HCT116 (cell line): ENCODE measurements around the gene SLC6A8. TPM values are rescaled to one million over a fixed set of nuclear protein-coding genes. Genes with fewer than 3 reads are reported as not detected.

Experiments
- ATAC-seq: fragments of 200-7000 bp; cut with Tn5 transposase; 2 replicates; pipeline ENCODE4 v1.9.1; 2020; ENCODE audit warnings: mild to moderate bottlenecking, moderate library complexity
- BruUV-seq: library from RNA; stranded (reverse); fragments of 400-500 nt; replicated peaks from 2 replicates; lab custom pipeline; 2021; lab: Mats Ljungman, UMichigan
- CTCF ChIA-PET: fragments of 300-600 bp; sonication (Branson Sonifier 250); formaldehyde crosslinking; loops from one replicate; lab custom pipeline; 2021; ENCODE audit warnings: antibody characterized with exemption; lab: Charles Lee
- POLR2A ChIA-PET: fragments of 300-600, 350-600 bp; sonication (Branson Sonifier 250); formaldehyde crosslinking; loops from one replicate; lab custom pipeline; 2021; ENCODE audit warnings: antibody characterized with exemption; lab: Charles Lee
- RAD21 ChIA-PET, 2 experiments: fragments of 300-600 bp; sonication (Branson Sonifier 250); formaldehyde crosslinking; loops; one replicate each; lab custom pipeline; 2023; ENCODE audit warnings: low total read pairs in 2 of 2; ENCODE audit not compliant: uncharacterized antibody in 2 of 2, unreplicated experiment in 2 of 2, low non-redundant PET in 1 of 2; lab: Charles Lee
- DNase-seq: peaks from one replicate; pipeline ENCODE4 v3.0.0-alpha.2; 2010; ENCODE audit warnings: low read depth, low spot score
- H2AFZ ChIP-seq: fragments of 200-600 bp; shearing (Covaris generic), sonication (generic); 2 replicates; pipeline ENCODE4 v1.6.1; 2017; ENCODE audit warnings: low read depth, mixed run types, mixed read lengths, antibody characterized with exemption, low read length; ENCODE audit not compliant: poor library complexity, severe bottlenecking
- H3K27ac ChIP-seq: 2 replicates; pipeline ENCODE4 v1.5.1; 2012; ENCODE audit warnings: low read depth, low read length
- H3K27me3 ChIP-seq: fragments of 200-600 bp; sonication (generic); 2 replicates; pipeline ENCODE4 v1.6.1; 2016; ENCODE audit warnings: mixed run types, low read length, mixed read lengths; ENCODE audit not compliant: insufficient read depth
- H3K36me3 ChIP-seq, 2 experiments: fragments of 200-500 bp in 1 of 2; fragments of 200-600 bp in 1 of 2; sonication (Bioruptor generic) in 1 of 2; sonication (generic) in 1 of 2; 2 replicates each; pipeline versions ENCODE4 v1.5.1 to v1.6.1; 2014 to 2016; ENCODE audit warnings: low read length in 2 of 2, inconsistent platforms in 1 of 2, mixed read lengths in 1 of 2, mixed run types in 1 of 2; ENCODE audit not compliant: insufficient read depth in 2 of 2, control insufficient read depth in 1 of 2
- H3K4me1 ChIP-seq, 2 experiments: fragments of 200-600 bp in 1 of 2; sonication (generic) in 1 of 2; 2 replicates each; pipeline versions ENCODE4 v1.5.1 to v1.6.1; 2012 to 2017; ENCODE audit warnings: low read length in 2 of 2, inconsistent platforms in 1 of 2, mild to moderate bottlenecking in 1 of 2, mixed read lengths in 1 of 2, mixed run types in 1 of 2, moderate library complexity in 1 of 2; ENCODE audit not compliant: insufficient read depth in 2 of 2, control insufficient read depth in 1 of 2
- H3K4me2 ChIP-seq: fragments of 200-600 bp; sonication (generic); 2 replicates; pipeline ENCODE4 v1.6.1; 2017; ENCODE audit warnings: mixed run types, low read length, mixed read lengths
- H3K4me3 ChIP-seq, 2 experiments: fragments of 200-600 bp in 1 of 2; sonication (generic) in 1 of 2; replicated peaks in 1 of 2; 2 replicates each; pipeline ENCODE4 v1.5.1; 2011 to 2016; ENCODE audit warnings: low read length in 2 of 2, control low read depth in 1 of 2, low read depth in 1 of 2, mild to moderate bottlenecking in 1 of 2, mixed read lengths in 1 of 2, mixed run types in 1 of 2
- H3K79me2 ChIP-seq: fragments of 200-600 bp; sonication (generic); 2 replicates; pipeline ENCODE4 v1.6.1; 2017; ENCODE audit warnings: mild to moderate bottlenecking, mixed run types, low read length, moderate library complexity, mixed read lengths; ENCODE audit not compliant: insufficient read depth
- H3K9ac ChIP-seq: fragments of 200-600 bp; sonication (generic); 2 replicates; pipeline ENCODE4 v1.6.1; 2016; ENCODE audit warnings: low read length, mixed read lengths
- H3K9me2 ChIP-seq: fragments of 200-600 bp; sonication (generic), shearing (Covaris generic); 2 replicates; pipeline ENCODE4 v1.6.1; 2017; ENCODE audit warnings: mixed run types, mild to moderate bottlenecking, moderate library complexity; ENCODE audit not compliant: insufficient read depth
- H3K9me3 ChIP-seq, 2 experiments: fragments of 200-500 bp in 1 of 2; fragments of 200-600 bp in 1 of 2; sonication (Bioruptor generic) in 1 of 2; sonication (generic) in 1 of 2; 2 replicates each; pipeline ENCODE4 v1.6.1; 2014 to 2017; ENCODE audit warnings: low read length in 2 of 2, mixed read lengths in 2 of 2, inconsistent platforms in 1 of 2, low read depth in 1 of 2, mild to moderate bottlenecking in 1 of 2, mixed run types in 1 of 2, moderate library complexity in 1 of 2; ENCODE audit not compliant: control insufficient read depth in 1 of 2, insufficient read depth in 1 of 2
- H4K20me1 ChIP-seq: fragments of 200-600 bp; sonication (generic), shearing (Covaris generic); 2 replicates; pipeline ENCODE4 v1.6.1; 2017; ENCODE audit warnings: mixed run types, mild to moderate bottlenecking, moderate library complexity; ENCODE audit not compliant: insufficient read depth
- CBX3 ChIP-seq: IDR thresholded peaks from 2 replicates; pipeline ENCODE4 v1.6.1; 2012; ENCODE audit warnings: low read depth
- CEBPB ChIP-seq: IDR thresholded peaks from 2 replicates; pipeline ENCODE4 v1.6.1; 2012; ENCODE audit warnings: low read depth
- FOSL1 ChIP-seq: IDR thresholded peaks from 2 replicates; pipeline ENCODE4 v1.6.1; 2012; ENCODE audit warnings: low read depth
- POLR2A ChIP-seq: IDR thresholded peaks from 2 replicates; pipeline ENCODE4 v1.7.0; 2011; ENCODE audit warnings: borderline replicate concordance; ENCODE audit not compliant: insufficient read depth, insufficient read length; ENCODE audit errors: extremely low read depth
- RAD21 ChIP-seq: IDR thresholded peaks from 2 replicates; pipeline ENCODE4 v1.6.1; 2012; ENCODE audit warnings: low read depth, mild to moderate bottlenecking
- REST ChIP-seq: IDR thresholded peaks from 2 replicates; pipeline ENCODE4 v1.6.1; 2012; ENCODE audit warnings: low read depth
- SIN3A ChIP-seq: IDR thresholded peaks from 2 replicates; pipeline ENCODE4 v1.6.1; 2012; ENCODE audit warnings: low read depth
- SP1 ChIP-seq: IDR thresholded peaks from 2 replicates; pipeline ENCODE4 v1.6.1; 2012; ENCODE audit warnings: low read depth
- TCF7L2 ChIP-seq: IDR thresholded peaks from 2 replicates; pipeline ENCODE4 v1.7.0; 2011; ENCODE audit warnings: borderline replicate concordance, inconsistent platforms; ENCODE audit not compliant: insufficient read depth, insufficient read length; ENCODE audit errors: extremely low read depth
- ZBTB33 ChIP-seq: IDR thresholded peaks from 2 replicates; pipeline ENCODE4 v1.6.1; 2011; ENCODE audit warnings: mild to moderate bottlenecking, low read length, moderate library complexity; ENCODE audit not compliant: insufficient replicate concordance; ENCODE audit errors: extremely low read depth
- ZNF274 ChIP-seq: fragments of 200-500 bp; sonication (Bioruptor generic); IDR thresholded peaks from 2 replicates; pipeline ENCODE4 v1.6.1; 2014; ENCODE audit warnings: mild to moderate bottlenecking, low read depth, low read length, inconsistent platforms
- intact Hi-C: fragments of 100-400 bp; cut with micrococcal nuclease; formaldehyde crosslinking; loops from 2 replicates; pipeline ENCODE4 v1.10.0; 2022
- total RNA-seq: library from RNA; stranded (reverse); gene quantifications from one replicate; pipeline ENCODE4 v1.2.1, GENCODE V29; 2021; ENCODE audit not compliant: unreplicated experiment

The SLC6A8 gene
- total RNA-seq, 1 experiment from 2014 or later: 101 TPM

GRCh38 chrX:153736071-153736820 is 48.5 kb downstream of the SLC6A8 start:
- no peak for TF ChIP-seq REST
- Histone ChIP-seq H3K27ac (no peak overlapping the region), H3K4me1 (peaks cover 0 to 9% of the 10 kb centered on the region in 2 experiments; a peak in 1 of 4 replicates), H3K9ac (no peak overlapping the region), H3K4me2 (no peak overlapping the region), H3K9me2 (no peaks in the 10 kb centered on the region), H3K79me2 (no peaks in the 10 kb centered on the region), H3K9me3 (no peaks in the 10 kb centered on the region), H4K20me1 (no peaks in the 10 kb centered on the region), H3K4me3 (no peak overlapping the region), H3K27me3 (no peaks in the 10 kb centered on the region), H3K36me3 (no peaks in the 10 kb centered on the region), H2AFZ (no peak overlapping the region)
- ATAC-seq (no peak), DNase-seq (no peak)
- CTCF ChIA-PET: no interaction called here
- intact Hi-C loops: no loop called here
- POLR2A ChIA-PET: interaction anchor here (0.6 kb wide), 1 partner anchor 192 kb away, joined by 3 read pairs; no protein-coding TSS in a partner anchor
- RAD21 ChIA-PET: no interaction called here
- no TSS peak for BruUV-seq

- POLR2A ChIA-PET: no interaction called here
- CTCF ChIA-PET: no interaction called here
Measured at GRCh38 chrX:153736871-153737441, 49.2 kb downstream of the SLC6A8 start.

More at GRCh38 chrX:153736871-153737441, 49.2 kb downstream of the SLC6A8 start:
- RAD21 ChIA-PET: no interaction called here
- no peak overlapping the region for H3K9ac ChIP-seq
- no peak for DNase-seq
- no peaks in the 10 kb centered on the region for H3K36me3 ChIP-seq
- intact Hi-C loops: no loop called here
- H3K4me3 ChIP-seq: no peak overlapping the region
- H3K4me2 ChIP-seq: no peak overlapping the region
- H3K4me1 ChIP-seq: peaks cover 0 to 7% of the 10 kb centered on the region in 2 experiments; a peak in 1 of 4 replicates
- H3K9me2 ChIP-seq: no peaks in the 10 kb centered on the region
- ATAC-seq: no peak
- TF ChIP-seq ZNF274 (no peak), SIN3A (no peak), FOSL1 (no peak), POLR2A (no peak), RAD21 (no peak), SP1 (no peak), TCF7L2 (no peak), CEBPB (no peak), ZBTB33 (no peak), CBX3 (no peak)
- TF ChIP-seq, all 23 proteins: peak for 0
- Histone ChIP-seq H3K9me3 (no peaks in the 10 kb centered on the region), H3K79me2 (no peaks in the 10 kb centered on the region), H3K27me3 (no peaks in the 10 kb centered on the region), H2AFZ (no peak overlapping the region), H4K20me1 (no peaks in the 10 kb centered on the region), H3K27ac (no peak overlapping the region)
- BruUV-seq: no TSS peak
